GM19452 (cell line): Measurements from ENCODE around the gene CLMN.
"Not testable (repeated sequence)": the region's sequence is repeated elsewhere in the genome, so short reads cannot be mapped to it uniquely, and the experiment has no call there.

Experiments used
- ATAC-seq: cut with Tn5 transposase; IDR thresholded peaks from one replicate; pipeline ENCODE4 v1.9.1; 2021; ENCODE audit not compliant: unreplicated experiment

CLMN gene

DNA sequence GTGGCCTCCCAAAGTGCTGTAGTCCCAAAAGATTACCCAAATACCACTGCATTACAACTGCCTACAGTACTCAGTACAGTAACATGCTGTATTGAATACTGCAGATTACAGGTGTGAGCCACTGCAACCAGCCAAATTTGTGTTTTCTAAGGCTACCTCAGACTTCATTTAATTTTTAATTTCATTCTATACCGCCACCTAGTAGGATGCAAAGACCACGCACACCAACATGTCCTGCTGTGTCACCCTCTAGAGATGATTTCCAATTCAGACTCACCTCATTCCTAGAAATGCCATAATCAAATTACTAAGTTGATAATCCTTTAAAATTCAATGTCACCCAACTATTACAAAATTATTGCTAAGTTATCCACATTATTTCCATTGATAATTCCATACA lies 177.5 kb downstream of the CLMN start:
- ATAC-seq, result no peak

DNA sequence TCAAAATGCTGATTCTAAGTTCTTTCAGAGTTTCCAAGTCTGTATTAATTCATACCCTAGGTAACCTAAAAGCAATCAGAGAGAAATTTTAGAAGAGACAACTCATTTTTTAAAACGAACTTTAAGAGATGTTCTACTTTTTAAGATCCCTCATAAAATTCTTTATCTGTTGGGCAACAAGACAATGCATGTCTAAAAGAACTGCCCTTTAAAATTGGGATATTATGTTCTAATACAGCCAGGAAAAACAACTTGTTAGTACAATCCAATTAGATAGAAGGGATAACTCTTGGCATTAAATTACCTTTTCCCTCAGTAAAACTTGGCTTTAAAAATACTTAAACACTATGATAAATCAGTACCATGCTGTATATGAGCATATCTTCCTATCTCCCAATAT lies 178.0 kb downstream of the CLMN start:
- ATAC-seq, result no peak

- ATAC-seq, result no peak
Observed at GRCh38 chr14:95140060-95140858, 179.4 kb downstream of the CLMN start.

- ATAC-seq, result no peak
Observed at GRCh38 chr14:95138876-95139275, 180.8 kb downstream of the CLMN start.

- not testable (repeated sequence) for ATAC-seq
Observed at GRCh38 chr14:95138455-95138854, 181.3 kb downstream of the CLMN start.

GRCh38 chr14:95137804-95138167 lies 181.9 kb downstream of the CLMN start:
- no peak for ATAC-seq

GRCh38 chr14:95137164-95137803 lies 182.4 kb downstream of the CLMN start:
- ATAC-seq, result no peak

GRCh38 chr14:95136631-95137030 lies 183.1 kb downstream of the CLMN start:
- ATAC-seq, result no peak

DNA sequence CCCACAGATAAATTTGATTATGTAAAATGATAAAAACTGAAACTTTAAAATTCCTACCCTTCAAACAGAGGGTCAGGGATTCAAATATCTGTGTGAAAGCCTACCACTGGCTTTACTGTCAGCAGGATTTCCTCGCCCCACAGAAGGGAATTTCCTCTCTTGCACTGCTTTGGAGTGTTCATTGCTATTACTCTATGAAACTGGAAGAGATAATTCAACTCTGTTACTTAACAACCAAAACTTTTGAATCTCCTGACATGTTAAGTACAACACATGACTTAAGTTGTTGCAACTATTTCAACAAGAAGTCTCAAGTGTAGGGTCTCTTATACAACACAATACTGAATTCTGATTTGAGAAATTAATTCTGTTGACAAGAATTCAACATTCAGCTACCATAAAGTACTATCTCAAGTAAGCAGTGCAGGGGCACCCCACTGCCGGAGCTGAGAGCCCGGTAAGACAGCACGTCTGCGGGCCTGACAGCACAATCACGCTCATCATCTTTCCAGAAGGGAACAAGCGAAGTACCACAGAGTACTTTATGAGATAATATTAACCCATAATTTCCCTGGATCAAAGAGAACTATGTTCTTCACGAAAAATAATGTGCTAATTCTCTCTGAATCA lies 185.3 kb downstream of the CLMN start:
- ATAC-seq, result no peak

- no peak for ATAC-seq
Observed at GRCh38 chr14:95133282-95133681, 186.4 kb downstream of the CLMN start.

DNA sequence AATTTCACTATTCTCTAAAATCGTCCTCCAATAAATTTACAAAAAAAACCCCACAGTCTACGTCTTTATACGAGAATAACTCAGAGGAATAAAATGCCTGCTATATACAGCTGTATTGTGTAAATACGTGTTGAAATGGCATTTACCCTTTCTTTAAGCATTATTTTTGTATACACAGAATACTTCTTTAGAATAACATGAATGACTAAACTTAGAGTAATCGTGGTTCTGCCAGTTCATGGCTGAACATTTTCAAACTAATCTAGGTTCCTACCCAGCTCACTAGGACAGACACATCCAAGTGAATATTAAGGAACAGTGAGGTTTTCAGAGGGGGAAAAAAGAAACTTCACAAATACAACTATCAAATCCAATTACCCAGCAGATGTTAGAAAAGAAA lies 186.9 kb downstream of the CLMN start:
- no peak for ATAC-seq
